ENCODE data around the gene CDIPT. TPM values are rescaled to one million over a fixed set of nuclear protein-coding genes. Genes with fewer than 3 reads are reported as not detected.

CDIPT gene
- total and polyA plus RNA-seq, 2 of the 13 experiments (the other 11 are each of a cell fraction or from before 2014, with no cell fraction given), result 54.9 to 97.5 TPM

DNA sequence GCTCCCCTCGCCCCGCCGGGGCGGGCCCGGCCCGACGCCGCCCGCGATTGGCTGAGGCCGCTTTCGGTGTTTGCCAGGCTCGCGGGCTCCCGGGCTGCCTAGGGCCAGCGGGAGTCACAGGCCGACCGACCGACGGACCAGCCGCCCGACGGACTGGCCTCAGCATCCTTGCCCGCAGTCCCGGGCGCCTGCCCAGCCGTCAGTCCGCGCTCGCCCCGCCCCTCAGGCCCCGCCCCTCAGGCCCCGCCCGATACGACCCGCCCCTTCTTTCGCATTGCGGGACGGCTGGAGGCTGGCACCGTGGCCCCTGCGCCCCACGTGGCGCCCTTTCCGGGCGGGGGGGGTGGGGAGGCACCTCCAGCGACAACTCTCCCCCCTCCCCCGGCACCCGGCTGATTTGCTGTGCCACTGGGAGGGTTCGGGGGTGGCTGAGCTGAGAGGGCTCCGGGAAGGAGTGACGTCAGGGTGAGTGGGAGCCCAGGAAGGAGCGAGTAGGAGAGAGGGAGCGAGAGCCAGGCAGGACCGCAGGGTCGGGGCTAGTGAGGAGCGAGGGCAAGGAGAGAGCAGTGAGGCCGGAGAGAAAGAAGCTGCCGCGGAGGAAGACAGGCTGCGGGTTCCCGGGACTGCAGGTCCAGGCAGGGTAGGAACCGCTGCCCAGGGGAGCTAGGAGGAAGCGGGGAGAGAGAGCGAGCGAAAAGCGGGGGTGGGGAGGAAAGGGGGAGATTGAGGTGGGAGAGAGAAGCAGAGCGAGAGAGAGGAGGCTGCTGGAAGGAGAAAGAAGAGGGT is 37.3 kb upstream of the CDIPT start, which contains the start of gene ASPHD1 (continued):
- TF ChIP-seq HNRNPUL1 (IDR thresholded peaks at IDR 0.05; ENCODE audit: low read depth, low read length) (no peak), KLF11 (CRISPR knock-in tag; IDR thresholded peaks at IDR 0.05) (no peak), SKI (IDR thresholded peaks at IDR 0.05; ENCODE audit: partially characterized antibody) (no peak), ATM (IDR thresholded peaks at IDR 0.05; ENCODE audit: borderline replicate concordance) (no peak), ZFP36L1 (CRISPR knock-in tag; IDR thresholded peaks at IDR 0.05) (no peak; the same call in 1 of the 2 replicates), ZMYM3 (CRISPR knock-in tag; IDR thresholded peaks at IDR 0.05) (0 out of 2 replicates have a peak, but pooled peaks have one; percentile 27), MED8 (CRISPR knock-in tag; IDR thresholded peaks at IDR 0.05; ENCODE audit: insufficient replicate concordance) (no peak), HOXA7 (CRISPR knock-in tag; IDR thresholded peaks at IDR 0.05) (peak; percentile 71), SNRNP70 (IDR thresholded peaks at IDR 0.05; ENCODE audit: low read depth, low read length) (no peak), ZC3H4 (CRISPR knock-in tag; IDR thresholded peaks at IDR 0.05; ENCODE audit: borderline replicate concordance) (no peak), RCOR2 (CRISPR knock-in tag; IDR thresholded peaks at IDR 0.05) (0 out of 2 replicates have a peak, but pooled peaks have one; percentile 24), MAFK (conservative IDR thresholded peaks at IDR 0.05 in 1 of 2, IDR thresholded peaks at IDR 0.05 in 1 of 2; ENCODE audit: low read length in 2 of 2) (no peak), ARHGAP35 (CRISPR knock-in tag; IDR thresholded peaks at IDR 0.05; ENCODE audit: borderline replicate concordance) (no peak; the same call in none of the 2 replicates), ZNF441 (CRISPR knock-in tag; IDR thresholded peaks at IDR 0.05; ENCODE audit: borderline replicate concordance) (peak; percentile 90), XBP1 (CRISPR knock-in tag; IDR thresholded peaks at IDR 0.05) (no peak; the same call in 1 of the 2 replicates), ZNF569 (CRISPR knock-in tag; IDR thresholded peaks at IDR 0.05; ENCODE audit: borderline replicate concordance) (no peak), ZSCAN31 (CRISPR knock-in tag; IDR thresholded peaks at IDR 0.05; ENCODE audit: low read depth) (no peak; the same call in 1 of the 2 replicates), ZBTB1 (CRISPR knock-in tag; IDR thresholded peaks at IDR 0.05; ENCODE audit: borderline replicate concordance) (no peak)
- TF ChIP-seq, protein P1, sequence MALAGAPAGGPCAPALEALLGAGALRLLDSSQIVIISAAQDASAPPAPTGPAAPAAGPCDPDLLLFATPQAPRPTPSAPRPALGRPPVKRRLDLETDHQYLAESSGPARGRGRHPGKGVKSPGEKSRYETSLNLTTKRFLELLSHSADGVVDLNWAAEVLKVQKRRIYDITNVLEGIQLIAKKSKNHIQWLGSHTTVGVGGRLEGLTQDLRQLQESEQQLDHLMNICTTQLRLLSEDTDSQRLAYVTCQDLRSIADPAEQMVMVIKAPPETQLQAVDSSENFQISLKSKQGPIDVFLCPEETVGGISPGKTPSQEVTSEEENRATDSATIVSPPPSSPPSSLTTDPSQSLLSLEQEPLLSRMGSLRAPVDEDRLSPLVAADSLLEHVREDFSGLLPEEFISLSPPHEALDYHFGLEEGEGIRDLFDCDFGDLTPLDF (CRISPR knock-in tag; IDR thresholded peaks at IDR 0.05), result peak; percentile 86; the same call in 1 of the 2 replicates
- TF ChIP-seq, protein P2, sequence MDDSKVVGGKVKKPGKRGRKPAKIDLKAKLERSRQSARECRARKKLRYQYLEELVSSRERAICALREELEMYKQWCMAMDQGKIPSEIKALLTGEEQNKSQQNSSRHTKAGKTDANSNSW (CRISPR knock-in tag; IDR thresholded peaks at IDR 0.05; ENCODE audit: borderline replicate concordance), result 0 out of 2 replicates have a peak, but pooled peaks have one; percentile 65
- TF ChIP-seq, protein P3, sequence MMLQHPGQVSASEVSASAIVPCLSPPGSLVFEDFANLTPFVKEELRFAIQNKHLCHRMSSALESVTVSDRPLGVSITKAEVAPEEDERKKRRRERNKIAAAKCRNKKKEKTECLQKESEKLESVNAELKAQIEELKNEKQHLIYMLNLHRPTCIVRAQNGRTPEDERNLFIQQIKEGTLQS (CRISPR knock-in tag; IDR thresholded peaks at IDR 0.05), result peak; percentile 26
- TF ChIP-seq, protein P4, sequence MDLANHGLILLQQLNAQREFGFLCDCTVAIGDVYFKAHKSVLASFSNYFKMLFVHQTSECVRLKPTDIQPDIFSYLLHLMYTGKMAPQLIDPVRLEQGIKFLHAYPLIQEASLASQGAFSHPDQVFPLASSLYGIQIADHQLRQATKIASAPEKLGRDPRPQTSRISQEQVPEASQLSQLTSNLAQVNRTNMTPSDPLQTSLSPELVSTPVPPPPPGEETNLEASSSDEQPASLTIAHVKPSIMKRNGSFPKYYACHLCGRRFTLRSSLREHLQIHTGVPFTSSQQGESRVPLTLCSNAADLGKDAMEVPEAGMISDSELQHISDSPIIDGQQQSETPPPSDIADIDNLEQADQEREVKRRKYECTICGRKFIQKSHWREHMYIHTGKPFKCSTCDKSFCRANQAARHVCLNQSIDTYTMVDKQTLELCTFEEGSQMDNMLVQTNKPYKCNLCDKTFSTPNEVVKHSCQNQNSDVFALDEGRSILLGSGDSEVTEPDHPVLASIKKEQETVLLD (CRISPR knock-in tag; IDR thresholded peaks at IDR 0.05; ENCODE audit: low read depth), result peak; percentile 93
- TF ChIP-seq, protein P5, sequence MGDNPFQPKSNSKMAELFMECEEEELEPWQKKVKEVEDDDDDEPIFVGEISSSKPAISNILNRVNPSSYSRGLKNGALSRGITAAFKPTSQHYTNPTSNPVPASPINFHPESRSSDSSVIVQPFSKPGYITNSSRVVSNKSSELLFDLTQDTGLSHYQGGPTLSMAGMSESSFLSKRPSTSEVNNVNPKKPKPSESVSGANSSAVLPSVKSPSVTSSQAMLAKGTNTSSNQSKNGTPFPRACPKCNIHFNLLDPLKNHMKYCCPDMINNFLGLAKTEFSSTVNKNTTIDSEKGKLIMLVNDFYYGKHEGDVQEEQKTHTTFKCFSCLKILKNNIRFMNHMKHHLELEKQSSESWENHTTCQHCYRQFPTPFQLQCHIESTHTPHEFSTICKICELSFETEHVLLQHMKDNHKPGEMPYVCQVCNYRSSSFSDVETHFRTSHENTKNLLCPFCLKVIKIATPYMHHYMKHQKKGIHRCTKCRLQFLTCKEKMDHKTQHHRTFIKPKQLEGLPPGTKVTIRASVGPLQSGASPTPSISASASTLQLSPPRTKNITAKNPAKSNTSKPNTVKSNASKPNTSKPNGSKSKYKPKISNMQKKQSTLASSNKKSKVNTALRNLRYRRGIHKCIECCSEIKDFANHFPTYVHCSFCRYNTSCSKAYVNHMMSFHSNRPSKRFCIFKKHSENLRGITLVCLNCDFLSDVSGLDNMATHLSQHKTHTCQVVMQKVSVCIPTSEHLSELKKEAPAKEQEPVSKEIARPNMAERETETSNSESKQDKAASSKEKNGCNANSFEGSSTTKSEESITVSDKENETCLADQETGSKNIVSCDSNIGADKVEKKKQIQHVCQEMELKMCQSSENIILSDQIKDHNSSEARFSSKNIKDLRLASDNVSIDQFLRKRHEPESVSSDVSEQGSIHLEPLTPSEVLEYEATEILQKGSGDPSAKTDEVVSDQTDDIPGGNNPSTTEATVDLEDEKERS (CRISPR knock-in tag; IDR thresholded peaks at IDR 0.05), result no peak; the same call in 1 of the 2 replicates
